GM23248 (cell line): ENCODE measurements around the gene TOR1B. TPM values are rescaled to one million over a fixed set of nuclear protein-coding genes. Genes with fewer than 3 reads are reported as not detected.

ENCODE experiments used
- DNase-seq: peaks from one replicate; pipeline ENCODE4 v3.0.0-alpha.2; 2015
- H2AFZ ChIP-seq: fragments of 200-600 bp; sonication (generic); 2 replicates; pipeline ENCODE4 v1.6.1; 2016; ENCODE audit warnings: antibody characterized with exemption
- H3F3A ChIP-seq: fragments of 200-600 bp; sonication (generic); 2 replicates; pipeline ENCODE4 v1.6.1; 2016; ENCODE audit warnings: mild to moderate bottlenecking, antibody characterized with exemption, mixed run types; ENCODE audit not compliant: insufficient read depth
- H3K27ac ChIP-seq: fragments of 200-600 bp; sonication (generic); 2 replicates; pipeline ENCODE4 v1.5.1; 2016; ENCODE audit warnings: mild to moderate bottlenecking
- H3K27me3 ChIP-seq: fragments of 200-600 bp; sonication (generic); replicated peaks from 2 replicates; pipeline ENCODE4 v1.6.1; 2016; ENCODE audit warnings: mild to moderate bottlenecking; ENCODE audit not compliant: insufficient read depth
- H3K36me3 ChIP-seq: fragments of 200-600 bp; sonication (generic); 2 replicates; pipeline ENCODE4 v1.6.1; 2016; ENCODE audit warnings: low read depth, mild to moderate bottlenecking
- H3K4me1 ChIP-seq: fragments of 200-600 bp; sonication (generic); 2 replicates; pipeline ENCODE4 v1.6.1; 2016; ENCODE audit warnings: mild to moderate bottlenecking; ENCODE audit not compliant: insufficient read depth
- H3K4me2 ChIP-seq: fragments of 200-600 bp; sonication (generic); one replicate; pipeline ENCODE4 v1.6.1; 2016; ENCODE audit warnings: mild to moderate bottlenecking; ENCODE audit not compliant: unreplicated experiment
- H3K4me3 ChIP-seq: fragments of 200-600 bp; sonication (generic); 2 replicates; pipeline ENCODE4 v1.5.1; 2016; ENCODE audit warnings: mild to moderate bottlenecking
- H3K79me2 ChIP-seq: fragments of 200-600 bp; sonication (generic); 2 replicates; pipeline ENCODE4 v1.6.1; 2016; ENCODE audit warnings: mild to moderate bottlenecking; ENCODE audit not compliant: insufficient read depth
- H3K9ac ChIP-seq: fragments of 200-600 bp; sonication (generic); 2 replicates; pipeline ENCODE4 v1.6.1; 2016; ENCODE audit warnings: mild to moderate bottlenecking
- H3K9me2 ChIP-seq: fragments of 200-600 bp; sonication (generic); 2 replicates; pipeline ENCODE4 v1.6.1; 2016; ENCODE audit warnings: mixed run types, mild to moderate bottlenecking, moderate library complexity; ENCODE audit not compliant: insufficient read depth
- H3K9me3 ChIP-seq: fragments of 200-600 bp; sonication (generic); one replicate; pipeline ENCODE4 v1.6.1; 2017; ENCODE audit warnings: low read depth
- H4K20me1 ChIP-seq: fragments of 200-600 bp; sonication (generic); 2 replicates; pipeline ENCODE4 v1.6.0; 2016; ENCODE audit not compliant: insufficient read depth
- EZH2 ChIP-seq: fragments of 200-600 bp; sonication (generic); IDR thresholded peaks from 2 replicates; pipeline ENCODE4 v1.6.1; 2018; ENCODE audit warnings: antibody characterized with exemption, mild to moderate bottlenecking; ENCODE audit not compliant: insufficient read depth, poor library complexity, severe bottlenecking
- EZH2phosphoT487 ChIP-seq: fragments of 200-600 bp; sonication (generic); IDR thresholded peaks from 2 replicates; pipeline ENCODE4 v1.6.1; 2018; ENCODE audit warnings: antibody characterized with exemption, moderate library complexity, mild to moderate bottlenecking, low read depth; ENCODE audit not compliant: insufficient read depth
- WGBS, 2 experiments: methylation state at CpG; one replicate each; pipeline ENCODE4 v1.1.6; 2015 to 2017; ENCODE audit warnings: low lambda C conversion rate in 2 of 2, low coverage in 1 of 2; ENCODE audit errors: missing lambda C conversion rate in 2 of 2; 5-methylcytosine and 5-hydroxymethylcytosine counted together
- in situ Hi-C: fragments of 300-500 bp; cut with MboI; formaldehyde crosslinking; loops from 2 replicates; pipeline ENCODE4 v1.15.0; 2020
- polyA plus RNA-seq: library from polyadenylated mRNA; unstranded; fragments of >200 nt; fragmentation: Nextera tagmentation; extraction: Ambion mirVana; gene quantifications from 2 replicates; pipeline ENCODE4 v1.2.1, GENCODE V29; 2016
- total RNA-seq: library from RNA; depleted of rRNA; stranded (reverse); fragments of >200 nt; shearing (Covaris generic); gene quantifications from 2 replicates; pipeline ENCODE4 v1.2.3, GENCODE V29; 2014

Gene TOR1B
- total and polyA plus RNA-seq, 2 experiments from 2014 or later = 34.5 to 55.1 TPM

DNA sequence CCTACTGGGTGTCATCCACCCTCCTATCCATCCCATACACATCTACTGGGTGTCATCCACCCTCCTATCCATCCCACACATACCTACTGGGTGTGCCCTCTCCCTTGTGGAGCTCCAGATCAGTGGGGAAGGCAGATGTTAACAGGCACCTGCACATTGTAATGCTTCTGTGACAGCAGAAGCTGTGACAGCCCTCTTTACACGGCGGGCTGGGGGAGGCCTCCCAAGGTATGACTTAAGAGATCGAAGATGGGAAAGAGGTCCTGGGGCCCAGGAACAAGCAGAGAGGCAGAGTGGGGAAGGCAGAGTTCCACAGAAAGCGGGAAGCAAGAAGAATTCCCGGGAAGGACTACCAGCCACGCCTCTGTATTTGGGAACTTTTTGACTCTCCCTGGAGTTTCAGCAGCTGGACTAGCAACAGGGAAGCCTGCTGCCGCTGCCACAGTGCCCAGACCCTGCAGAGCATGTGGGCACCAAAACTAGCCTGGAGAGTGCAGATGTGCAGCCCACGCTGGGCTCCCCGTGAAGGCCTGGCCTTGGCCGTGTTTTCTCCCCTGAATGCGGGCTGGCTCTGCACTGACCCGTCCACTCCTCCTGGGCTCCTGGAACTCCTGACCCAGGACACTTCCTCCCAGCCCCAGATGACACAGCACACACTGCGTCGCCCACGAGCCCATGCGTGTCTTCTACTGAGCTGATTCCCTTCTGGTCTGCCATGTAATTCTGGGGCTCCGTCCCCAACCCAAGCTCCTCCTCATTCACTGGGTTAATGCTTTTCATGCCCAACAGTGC lies 11.6 kb downstream of the TOR1B start:
- Histone ChIP-seq H3K79me2 (peaks cover 6% of the 10 kb centered on the region; the same call in 1 of the 2 replicates), H3K27ac (no peak overlapping the region), H3K4me3 (no peak overlapping the region), H3K9me3 (no peaks in the 10 kb centered on the region), H3K9ac (no peak overlapping the region), H3K4me1 (no peaks in the 10 kb centered on the region), H4K20me1 (no peaks in the 10 kb centered on the region), H3K36me3 (peaks cover 24% of the 10 kb centered on the region; the same call in 1 of the 2 replicates), H3F3A (peaks cover 29% of the 10 kb centered on the region), H2AFZ (no peak overlapping the region), H3K9me2 (no peaks in the 10 kb centered on the region), H3K4me2 (no peak overlapping the region), H3K27me3 (no peaks in the 10 kb centered on the region)
- TF ChIP-seq EZH2phosphoT487 = no peak
- no peak for TF ChIP-seq EZH2
- WGBS, 2 experiments = 86% methylated on average over 17 of the region's 17 CpGs
- in situ Hi-C loops = no loop called here
- DNase-seq = no peak

DNA sequence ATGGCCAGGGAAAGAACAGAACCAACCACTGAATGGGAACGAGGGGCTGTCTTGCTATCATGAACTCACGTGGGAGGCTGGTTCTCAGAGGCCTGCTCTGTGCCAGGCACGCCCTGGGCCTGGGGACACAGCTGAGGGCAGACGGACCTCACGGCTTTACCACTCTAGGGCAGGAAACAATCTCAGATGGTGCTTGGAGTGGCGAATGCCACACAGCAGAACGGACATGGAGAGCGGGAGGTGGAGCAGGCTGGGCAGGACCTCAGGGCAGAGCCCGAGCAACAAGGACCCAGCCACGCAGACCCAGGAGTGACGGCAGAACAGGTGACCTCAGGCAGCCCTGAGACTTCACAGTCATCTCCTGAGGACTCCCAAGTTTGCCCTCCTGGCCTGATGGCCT lies 12.3 kb downstream of the TOR1B start:
- H3K4me3 ChIP-seq = no peak overlapping the region
- no peak for DNase-seq
- no peaks in the 10 kb centered on the region for H3K27me3 ChIP-seq
- no peaks in the 10 kb centered on the region for H3K9me3 ChIP-seq
- H3K9me2 ChIP-seq = no peaks in the 10 kb centered on the region
- H2AFZ ChIP-seq = no peak overlapping the region
- H3K9ac ChIP-seq = no peak overlapping the region
- H3K4me2 ChIP-seq = no peak overlapping the region
- H3K79me2 ChIP-seq = peaks cover 11% of the 10 kb centered on the region
- in situ Hi-C loops = no loop called here
- H3K27ac ChIP-seq = no peak overlapping the region
- TF ChIP-seq EZH2phosphoT487 (no peak), EZH2 (no peak)
- WGBS, 2 experiments = 89 to 92% methylated on average over 8 to 11 of the region's 11 CpGs
- H3K4me1 ChIP-seq = no peaks in the 10 kb centered on the region
- peaks cover 26% of the 10 kb centered on the region for H3F3A ChIP-seq
- H4K20me1 ChIP-seq = no peaks in the 10 kb centered on the region
- H3K36me3 ChIP-seq = peaks cover 24% of the 10 kb centered on the region; the same call in 1 of the 2 replicates

DNA sequence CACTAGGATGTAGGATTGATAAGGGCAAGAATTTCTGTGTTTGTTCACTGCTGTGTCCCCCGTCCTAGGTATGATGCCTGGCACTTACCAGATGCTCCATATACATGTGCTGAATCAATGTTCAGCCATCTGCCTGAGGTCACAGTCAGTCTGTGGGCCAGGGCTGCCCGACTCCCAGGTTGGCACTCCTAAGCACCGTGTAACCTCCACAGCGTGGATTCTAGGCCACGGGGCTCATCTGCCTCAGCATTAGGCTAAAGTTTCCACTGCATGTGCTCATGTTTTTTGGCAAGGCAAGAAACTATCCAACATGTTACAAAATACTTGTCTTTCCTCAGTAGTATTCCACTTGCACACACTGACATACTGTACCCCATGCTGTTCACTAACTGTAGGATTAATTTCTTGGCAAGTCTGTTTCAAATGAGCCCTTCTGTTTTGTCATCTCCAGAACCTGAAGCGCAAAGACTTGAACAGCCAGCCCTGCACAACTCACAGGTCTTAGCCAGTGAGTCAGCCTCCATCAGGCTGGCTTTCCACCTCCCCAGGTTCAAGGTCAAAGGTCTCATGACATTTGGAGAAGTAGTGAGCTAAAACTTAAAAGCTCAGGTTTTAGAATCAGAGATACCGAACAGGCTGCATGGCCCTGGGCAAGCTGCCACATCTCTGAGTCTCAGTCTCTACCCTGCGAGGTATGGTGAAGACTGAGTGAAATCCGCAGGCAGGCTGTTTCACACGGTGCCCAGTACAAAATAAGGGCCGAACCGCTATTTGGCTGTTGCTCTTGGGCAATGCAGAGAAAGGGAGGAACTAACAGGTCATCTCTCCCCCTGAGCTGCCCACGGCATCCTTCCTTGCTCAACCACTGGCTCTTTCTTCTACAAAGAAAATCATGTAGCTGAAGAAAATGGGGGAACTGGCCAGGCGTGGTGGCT lies 13.8 kb downstream of the TOR1B start:
- TF ChIP-seq EZH2 = no peak
- no peak for TF ChIP-seq EZH2phosphoT487
- no peak overlapping the region for H3K4me3 ChIP-seq
- in situ Hi-C loops = no loop called here
- no peak overlapping the region for H3K4me2 ChIP-seq
- H2AFZ ChIP-seq = no peak overlapping the region
- no peaks in the 10 kb centered on the region for H3K9me2 ChIP-seq
- H3K9me3 ChIP-seq = no peaks in the 10 kb centered on the region
- no peaks in the 10 kb centered on the region for H4K20me1 ChIP-seq
- peaks cover 35% of the 10 kb centered on the region; the same call in 1 of the 2 replicates for H3K36me3 ChIP-seq
- no peak overlapping the region for H3K9ac ChIP-seq
- DNase-seq = no peak
- H3K27me3 ChIP-seq = no peaks in the 10 kb centered on the region
- no peaks in the 10 kb centered on the region for H3K4me1 ChIP-seq
- H3K79me2 ChIP-seq = peaks cover 25% of the 10 kb centered on the region
- H3F3A ChIP-seq = peaks cover 13% of the 10 kb centered on the region
- 89 to 91% methylated on average over 14 of the region's 14 CpGs for WGBS, 2 experiments
- no peak overlapping the region for H3K27ac ChIP-seq

DNA sequence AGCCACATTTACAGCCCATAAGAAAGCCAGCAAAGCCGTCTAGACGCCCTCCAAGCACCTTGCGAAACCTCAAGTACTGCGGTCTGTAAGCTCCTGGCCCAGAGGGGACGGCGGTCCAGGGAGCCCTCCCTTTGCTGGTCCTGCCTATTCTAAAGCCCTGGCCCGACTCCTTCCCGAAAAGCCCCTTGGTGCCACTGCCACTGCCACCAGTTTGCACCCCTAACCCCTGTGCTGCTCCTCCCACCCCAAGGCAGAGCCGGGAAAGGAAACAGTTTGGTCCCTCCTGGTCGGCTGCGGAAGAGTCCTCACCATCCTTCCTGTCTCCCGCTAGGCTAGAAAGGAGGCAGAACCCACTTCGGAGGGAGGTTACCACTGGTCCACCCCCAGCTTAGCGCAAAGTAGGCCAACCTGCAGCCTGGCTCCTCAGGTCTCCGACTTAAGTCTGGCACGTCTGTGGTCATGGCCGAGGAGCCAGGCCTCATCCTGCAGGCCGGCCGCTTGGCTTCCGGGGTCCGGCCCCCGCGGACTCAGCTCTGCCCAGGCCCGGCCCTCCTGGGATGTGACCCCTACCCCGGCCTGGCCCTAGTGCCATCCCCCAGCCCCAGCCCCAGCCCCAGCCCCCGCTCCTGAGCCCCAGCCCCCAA lies 20.0 kb downstream of the TOR1B start:
- Histone ChIP-seq H3K4me1 (no peaks in the 10 kb centered on the region), H3K9me2 (no peaks in the 10 kb centered on the region), H3K4me3 (peak overlapping the region; percentile 78), H3K4me2 (peak overlapping the region; percentile 88), H3F3A (peaks cover 10% of the 10 kb centered on the region; the same call in 1 of the 2 replicates), H3K27me3 (no peaks in the 10 kb centered on the region), H3K9me3 (no peaks in the 10 kb centered on the region), H3K27ac (peak overlapping the region; percentile 53), H4K20me1 (no peaks in the 10 kb centered on the region), H3K9ac (peak overlapping the region; percentile 94), H2AFZ (peak overlapping the region; percentile 43; the same call in 1 of the 2 replicates), H3K36me3 (peaks cover 28% of the 10 kb centered on the region; the same call in 1 of the 2 replicates), H3K79me2 (peaks cover 40% of the 10 kb centered on the region)
- TF ChIP-seq EZH2phosphoT487 = no peak
- no peak for TF ChIP-seq EZH2
- WGBS, 2 experiments = 17 to 24% methylated on average over 23 to 25 of the region's 26 CpGs
- in situ Hi-C loops = no loop called here
- DNase-seq = peak; percentile 69
